Left lung (tissue), 10 donors: ENCODE measurements around the gene CWF19L1. TPM values are rescaled to one million over a fixed set of nuclear protein-coding genes. Genes with fewer than 3 reads are reported as not detected.
"Not testable (repeated sequence)": the region's sequence is repeated elsewhere in the genome, so short reads cannot be mapped to it uniquely, and the experiment has no call there.

Source experiments
- ATAC-seq: fragments of 200-7000 bp; cut with Tn5 transposase; one replicate; pipeline ENCODE4 v1.9.1; 2020; ENCODE audit warnings: moderate library complexity
- DNase-seq, 4 donors: peaks; one replicate each; pipeline ENCODE4 v3.0.0-alpha.2; 2013 to 2020
- H3K27ac ChIP-seq, 2 donors: fragments of 200-600 bp; sonication (generic) in 1 of 2; one replicate each; pipeline versions ENCODE4 v1.5.0 to v1.8.0; 2020 to 2021
- H3K27me3 ChIP-seq, 2 donors: fragments of 200-600 bp; sonication (generic) in 1 of 2; one replicate each; pipeline versions ENCODE4 v1.5.0 to v1.8.0; 2020 to 2021
- H3K36me3 ChIP-seq, 2 donors: fragments of 200-600 bp; sonication (generic) in 1 of 2; one replicate each; pipeline versions ENCODE4 v1.5.0 to v1.8.0; 2020 to 2021
- H3K4me1 ChIP-seq, 2 donors: fragments of 200-600 bp; one replicate each; pipeline ENCODE4 v1.8.0; 2021
- H3K4me3 ChIP-seq, 2 donors: fragments of 200-600 bp; sonication (generic) in 1 of 2; one replicate each; pipeline versions ENCODE4 v1.5.0 to v1.8.0; 2020 to 2021; ENCODE audit warnings: mild to moderate bottlenecking in 1 of 2
- H3K9me3 ChIP-seq, 2 donors: fragments of 200-600 bp; sonication (generic) in 1 of 2; one replicate each; pipeline versions ENCODE4 v1.5.0 to v1.8.0; 2020 to 2021
- intact Hi-C, 2 donors: fragments of 100-400 bp; cut with DNase I; formaldehyde crosslinking; loops; one replicate each; pipeline versions ENCODE4 v1.11.2 to v1.14.2; 2022
- polyA plus RNA-seq, 6 donors: library from polyadenylated mRNA; unstranded; fragments of 120-200 nt; gene quantifications; one replicate each; pipeline ENCODE4 v1.2.1, GENCODE V29; 2013; ENCODE audit not compliant: insufficient read length in 6 of 6
- total RNA-seq, 2 donors: library from RNA; stranded (reverse); fragmentation: NEBNext Ultra II Directional; extraction: Animal tissue kit (Norgen Biotek cat#: 25700); gene quantifications; one replicate each; pipeline ENCODE4 v1.2.1, GENCODE V29; 2021
- TF ChIP-seq, protein P1 (sequence below), 2 donors: fragments of 200-600 bp; sonication (generic) in 1 of 2; IDR thresholded peaks; one replicate each; pipeline versions ENCODE4 v1.5.0 to v1.8.0; 2021; ENCODE audit warnings: antibody characterized with exemption in 2 of 2
- donor health status: DM: no; HTN: yes; CAD: no.
- donor health status: DM: no; HTN: no; CAD: no.

Gene CWF19L1
- total and polyA plus RNA-seq, 8 donors = 17.5 to 37.2 (median 33.2) TPM

DNA sequence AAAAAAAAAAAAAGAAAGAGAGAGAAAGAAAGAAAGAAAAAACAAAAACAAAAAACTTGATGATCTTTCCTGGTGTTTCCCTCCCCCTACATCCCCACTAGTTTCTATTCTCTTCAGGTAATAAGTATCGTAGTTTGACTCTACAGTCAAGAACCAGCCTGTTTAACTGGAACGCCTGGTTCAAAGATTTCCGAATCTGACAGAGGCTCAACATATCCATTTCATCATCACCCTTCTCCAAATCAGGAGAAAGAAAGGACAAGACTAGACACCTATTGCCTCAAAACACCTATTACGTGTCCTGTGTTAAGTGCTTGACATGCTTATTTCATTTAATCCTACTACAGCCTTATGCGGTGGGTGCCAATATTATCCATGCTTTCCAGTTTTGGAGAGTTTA, 39.4 kb upstream of the CWF19L1 start:
- intact Hi-C loops = loop anchor here in 1 of 2 donors (10.0 kb wide), 1 partner anchor 128 kb away; no protein-coding TSS in a partner anchor
- H3K27me3 ChIP-seq = peaks cover 0 to 47% of the 10 kb centered on the region in 2 donors
- no peaks in the 10 kb centered on the region for H3K9me3 ChIP-seq
- no peak overlapping the region for H3K27ac ChIP-seq
- no peaks in the 10 kb centered on the region for H3K4me1 ChIP-seq
- TF ChIP-seq, protein P1, sequence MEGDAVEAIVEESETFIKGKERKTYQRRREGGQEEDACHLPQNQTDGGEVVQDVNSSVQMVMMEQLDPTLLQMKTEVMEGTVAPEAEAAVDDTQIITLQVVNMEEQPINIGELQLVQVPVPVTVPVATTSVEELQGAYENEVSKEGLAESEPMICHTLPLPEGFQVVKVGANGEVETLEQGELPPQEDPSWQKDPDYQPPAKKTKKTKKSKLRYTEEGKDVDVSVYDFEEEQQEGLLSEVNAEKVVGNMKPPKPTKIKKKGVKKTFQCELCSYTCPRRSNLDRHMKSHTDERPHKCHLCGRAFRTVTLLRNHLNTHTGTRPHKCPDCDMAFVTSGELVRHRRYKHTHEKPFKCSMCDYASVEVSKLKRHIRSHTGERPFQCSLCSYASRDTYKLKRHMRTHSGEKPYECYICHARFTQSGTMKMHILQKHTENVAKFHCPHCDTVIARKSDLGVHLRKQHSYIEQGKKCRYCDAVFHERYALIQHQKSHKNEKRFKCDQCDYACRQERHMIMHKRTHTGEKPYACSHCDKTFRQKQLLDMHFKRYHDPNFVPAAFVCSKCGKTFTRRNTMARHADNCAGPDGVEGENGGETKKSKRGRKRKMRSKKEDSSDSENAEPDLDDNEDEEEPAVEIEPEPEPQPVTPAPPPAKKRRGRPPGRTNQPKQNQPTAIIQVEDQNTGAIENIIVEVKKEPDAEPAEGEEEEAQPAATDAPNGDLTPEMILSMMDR (IDR thresholded peaks at IDR 0.05) = no peak
- DNase-seq (no peak), ATAC-seq (no peak)
- H3K36me3 ChIP-seq = no peaks in the 10 kb centered on the region
- H3K4me3 ChIP-seq = no peak overlapping the region

DNA sequence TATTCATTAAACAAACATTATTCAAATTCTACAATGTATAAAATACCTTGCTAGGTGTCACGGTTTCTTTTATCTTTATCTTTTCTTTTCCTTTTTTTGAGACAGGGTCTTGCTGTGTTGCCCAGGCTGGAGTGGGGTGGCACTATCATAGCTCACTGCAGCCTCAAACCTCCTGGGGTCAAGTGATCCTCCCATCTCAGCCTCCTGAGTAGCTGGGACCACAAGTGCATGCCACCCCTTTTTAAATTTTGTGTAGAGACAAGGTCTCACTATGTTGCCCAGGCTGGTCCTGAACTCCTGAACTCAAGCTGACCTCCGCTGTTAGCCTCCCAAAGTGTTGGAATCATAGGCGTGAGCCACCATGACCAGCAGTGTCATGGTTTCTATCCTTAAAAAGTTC, 37.0 kb upstream of the CWF19L1 start:
- H3K27ac ChIP-seq = no peak overlapping the region
- H3K36me3 ChIP-seq = no peaks in the 10 kb centered on the region
- H3K4me3 ChIP-seq = no peak overlapping the region
- TF ChIP-seq, protein P1 (IDR thresholded peaks at IDR 0.05) = no peak
- no peaks in the 10 kb centered on the region for H3K9me3 ChIP-seq
- H3K27me3 ChIP-seq = peaks cover 0 to 26% of the 10 kb centered on the region in 2 donors
- intact Hi-C loops = loop anchor here in 1 of 2 donors (10.0 kb wide), 1 partner anchor 130 kb away; no protein-coding TSS in a partner anchor
- DNase-seq = no peak
- no peaks in the 10 kb centered on the region for H3K4me1 ChIP-seq
- no peak for ATAC-seq

DNA sequence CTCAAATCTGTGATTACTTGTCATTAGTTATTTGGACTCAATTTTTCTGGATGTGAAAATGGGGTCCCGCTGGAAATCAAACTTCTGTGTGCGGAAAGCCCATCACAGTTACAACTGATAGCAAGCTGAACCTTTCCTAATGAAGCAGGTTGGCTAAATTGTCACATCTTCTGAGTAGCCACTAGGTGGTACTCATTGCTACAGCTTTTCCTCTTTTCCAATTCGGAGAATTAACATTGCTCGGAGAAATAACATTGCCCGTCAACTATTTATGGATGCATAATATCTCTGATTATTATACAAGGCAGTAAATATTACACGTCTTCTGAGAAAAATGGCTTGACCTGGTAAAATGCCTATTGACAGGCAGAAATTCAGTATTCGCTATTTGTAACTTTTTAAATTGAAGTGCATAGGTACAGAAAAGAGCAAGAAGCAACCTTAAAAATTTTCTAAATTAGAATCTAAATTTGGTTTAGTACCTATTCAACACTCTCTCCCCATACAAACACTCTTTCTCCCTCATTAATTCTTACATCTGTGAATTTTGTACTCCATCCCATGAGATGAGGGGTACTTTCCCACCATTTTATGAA, 36.4 kb upstream of the CWF19L1 start:
- peaks cover 0 to 26% of the 10 kb centered on the region in 2 donors for H3K27me3 ChIP-seq
- no peaks in the 10 kb centered on the region for H3K4me1 ChIP-seq
- H3K4me3 ChIP-seq = no peak overlapping the region
- no peaks in the 10 kb centered on the region for H3K36me3 ChIP-seq
- no peak overlapping the region for H3K27ac ChIP-seq
- ATAC-seq = peak; percentile 70
- no peak for DNase-seq
- intact Hi-C loops = loop anchor here in 1 of 2 donors (10.0 kb wide), 1 partner anchor 131 kb away; no protein-coding TSS in a partner anchor
- no peaks in the 10 kb centered on the region for H3K9me3 ChIP-seq
- TF ChIP-seq, protein P1 (IDR thresholded peaks at IDR 0.05) = peak; percentile 34 to 43

DNA sequence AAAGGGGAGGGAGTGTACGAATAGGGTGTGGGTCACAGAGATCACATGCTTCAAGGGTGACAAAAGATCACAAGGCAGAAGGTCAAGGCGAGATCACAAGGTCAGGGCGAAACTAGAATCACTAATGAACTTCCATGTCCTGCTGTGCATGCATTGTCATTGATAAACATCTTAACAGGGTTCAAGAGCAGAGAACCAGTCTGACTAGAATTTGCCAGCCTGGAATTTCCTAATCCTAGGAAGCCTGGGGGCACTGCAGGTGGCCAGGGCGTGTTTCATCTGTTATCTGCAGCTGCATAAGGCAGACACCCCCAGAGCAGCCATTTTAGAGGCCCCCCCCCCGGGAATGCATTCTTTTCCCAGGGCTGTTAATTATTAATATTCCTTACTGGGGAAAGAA, 33.7 kb upstream of the CWF19L1 start:
- not testable (repeated sequence) for H3K36me3 ChIP-seq, ATAC-seq, H3K9me3 ChIP-seq, H3K4me3 ChIP-seq, H3K27ac ChIP-seq, DNase-seq, H3K4me1 ChIP-seq
- H3K27me3 ChIP-seq = peaks cover 0 to 35% of the 10 kb centered on the region in 2 donors
- intact Hi-C loops = loop anchor here in 1 of 2 donors (10.0 kb wide), 1 partner anchor 134 kb away; no protein-coding TSS in a partner anchor

DNA sequence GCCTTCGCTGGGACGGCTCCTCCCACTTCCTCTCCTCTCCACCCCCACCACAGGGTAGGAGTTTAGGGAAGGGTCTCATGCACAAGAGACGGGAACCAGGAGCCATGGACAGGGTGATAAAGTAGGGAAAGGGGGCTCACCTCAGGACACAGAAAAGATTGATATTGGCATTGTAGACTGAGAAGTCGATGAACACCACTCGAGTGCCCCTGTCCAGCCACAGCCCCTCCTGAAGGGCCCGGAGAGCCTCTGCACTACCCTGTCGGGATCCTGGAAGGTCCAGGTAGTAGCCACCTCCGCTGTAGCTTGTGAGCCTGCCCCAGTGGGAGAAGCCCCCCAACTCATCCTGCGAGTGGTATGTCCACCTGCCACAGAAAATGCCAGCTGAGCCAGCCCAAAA, 29.8 kb upstream of the CWF19L1 start:
- Histone ChIP-seq H3K27me3 (peaks cover 0 to 34% of the 10 kb centered on the region in 2 donors), H3K27ac (no peak overlapping the region), H3K36me3 (no peaks in the 10 kb centered on the region), H3K9me3 (no peaks in the 10 kb centered on the region), H3K4me3 (no peak overlapping the region), H3K4me1 (peaks cover 0 to 5% of the 10 kb centered on the region in 2 donors)
- ATAC-seq (no peak), DNase-seq (no peak)
- TF ChIP-seq, protein P1 (IDR thresholded peaks at IDR 0.05) = no peak
- intact Hi-C loops = no loop called here
